ENCODE results near the gene TMOD2.

TMOD2 gene

DNA sequence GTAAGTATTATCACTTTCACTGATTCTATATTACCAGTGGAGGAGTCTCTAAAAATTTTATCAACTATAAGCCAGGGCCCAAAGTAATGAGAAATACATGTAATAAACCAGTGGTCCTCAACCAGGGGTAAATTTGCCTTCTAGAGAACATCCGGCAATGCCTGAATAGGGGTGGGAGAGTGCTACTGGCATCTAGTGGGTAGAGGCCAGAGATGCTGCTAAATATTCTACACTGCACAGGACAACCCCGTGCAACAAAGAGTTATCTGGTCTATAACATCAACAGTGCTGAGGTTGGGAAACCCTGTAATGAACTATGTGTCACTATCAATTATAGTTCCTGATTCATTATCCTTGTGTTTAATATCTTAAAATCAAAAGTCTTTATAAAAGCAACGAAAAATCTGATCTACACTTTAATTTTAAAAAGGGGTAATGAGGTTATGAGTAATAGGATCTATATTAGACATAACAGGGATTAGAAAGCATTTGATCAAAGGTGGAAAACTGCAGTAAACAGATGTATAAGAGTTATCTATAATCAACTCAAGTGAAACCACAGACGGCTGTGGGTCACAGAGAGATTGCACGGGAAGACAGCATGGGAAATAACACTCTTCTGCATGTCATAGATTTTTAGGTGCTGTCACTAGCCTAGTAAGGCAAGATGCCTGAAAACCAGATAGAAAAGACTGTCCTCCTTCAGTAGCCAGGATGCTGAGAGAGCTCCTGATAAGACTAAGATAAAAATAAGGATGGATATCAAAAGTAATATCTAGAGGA is 16.0 kb upstream of the TMOD2 start:
- DNase-seq (ENCODE audit: low read depth in 2 of 3, low spot score in 1 of 3) = no peak

DNA sequence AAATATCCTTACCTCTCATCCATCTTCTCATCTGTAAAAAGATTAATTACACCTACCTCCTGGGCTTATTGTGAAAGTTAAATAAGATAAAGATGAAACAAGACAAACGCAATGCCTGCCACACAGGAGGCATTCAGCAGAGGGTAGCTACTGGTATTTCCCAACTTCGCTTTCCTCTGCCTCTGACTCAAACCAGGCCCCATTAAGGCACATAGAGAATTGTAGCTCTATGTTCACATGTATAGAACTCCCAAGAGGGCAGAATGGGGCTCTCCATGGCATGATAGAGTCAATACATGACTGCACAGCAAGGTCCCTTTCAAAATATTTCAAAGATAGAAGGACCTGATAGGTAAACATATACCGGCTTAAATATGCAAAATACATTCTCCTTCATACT is 15.3 kb upstream of the TMOD2 start:
- DNase-seq (ENCODE audit: low read depth in 2 of 3, low spot score in 1 of 3) = no peak

DNA sequence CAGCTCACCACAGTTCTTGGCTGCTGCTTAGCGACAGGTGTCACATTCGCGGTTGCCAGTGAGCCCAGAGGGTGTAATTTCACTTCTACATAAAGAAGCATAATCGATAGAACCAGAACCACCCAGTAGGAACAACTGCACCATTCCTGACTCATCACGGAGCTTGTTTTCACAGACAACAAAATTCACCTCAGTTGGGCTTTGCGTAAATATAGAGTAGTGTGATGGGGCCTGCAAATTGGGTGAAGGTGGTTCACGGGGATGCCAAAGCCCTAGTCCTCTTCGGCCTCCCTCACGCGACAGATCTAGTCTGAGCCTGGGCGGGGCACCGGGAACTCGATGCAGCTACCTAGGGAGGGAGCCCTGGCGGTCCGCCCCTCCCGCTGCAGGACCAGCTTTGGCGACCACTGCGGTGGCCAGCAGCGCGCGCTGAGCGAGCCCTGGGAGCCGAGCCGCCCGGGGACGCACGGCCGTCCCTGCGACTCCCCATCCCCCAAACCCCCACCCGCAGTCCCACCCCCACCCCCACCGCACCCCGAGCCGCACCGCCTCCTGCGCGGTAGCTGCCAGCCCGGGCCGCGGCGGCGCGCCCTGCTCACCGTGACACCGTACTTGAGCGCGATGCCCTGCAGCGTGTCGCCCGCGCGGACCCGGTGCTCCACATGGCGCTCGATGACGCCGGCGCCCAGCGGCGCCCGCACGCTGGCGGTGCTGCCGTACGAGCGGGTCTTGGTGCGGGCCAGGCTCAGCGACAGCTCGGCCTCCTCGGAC is 14.5 kb upstream of the TMOD2 start:
- peak in 2 of 3 donors; percentile 38 to 41 for DNase-seq (ENCODE audit: low read depth in 2 of 3, low spot score in 1 of 3)

DNA sequence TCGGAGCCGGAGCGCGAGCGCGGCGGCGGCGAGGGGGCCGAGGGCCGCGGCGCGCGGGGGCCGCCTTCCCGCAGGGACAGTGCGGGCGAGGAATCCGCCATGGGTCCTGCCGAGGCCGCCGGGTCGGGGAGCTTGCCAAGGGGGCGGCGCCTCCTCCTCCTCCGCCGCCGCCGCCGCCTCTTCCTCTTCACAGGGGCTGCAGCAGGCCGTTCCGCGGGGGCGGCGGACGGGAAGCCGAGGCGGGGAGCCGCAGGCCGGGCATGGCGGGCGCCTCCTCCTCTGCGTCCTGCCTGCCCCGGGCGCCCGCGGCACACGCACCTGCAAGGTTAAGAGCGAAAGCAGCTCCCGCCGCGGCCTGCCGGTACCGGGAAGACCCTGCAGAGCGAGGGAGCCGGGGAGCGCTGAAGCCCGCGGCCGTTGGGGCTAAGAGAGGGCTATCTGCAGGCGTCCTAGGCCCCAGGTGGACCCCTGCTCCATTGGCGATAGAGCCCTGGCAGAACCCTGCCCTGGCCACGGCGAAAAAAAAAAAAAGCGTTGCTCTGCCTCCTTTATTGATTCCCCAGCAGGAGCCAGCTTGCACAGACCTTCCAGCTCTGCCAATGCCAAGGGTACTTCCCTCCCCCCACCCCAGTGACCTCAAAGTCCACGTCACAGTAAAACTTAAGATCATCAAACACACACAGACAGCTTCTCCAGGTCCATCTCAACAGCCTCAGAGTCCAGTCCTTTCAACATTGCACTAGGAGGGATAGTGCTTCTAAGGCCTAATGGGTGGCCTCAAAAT is 13.7 kb upstream of the TMOD2 start, which contains the start of gene LYSMD2:
TSS of gene LYSMD2 (minus strand) at position 134 of the 784 bp plus-strand sequence. CDS start at position 101, 33 bp downstream.
- DNase-seq (ENCODE audit: low read depth in 2 of 3, low spot score in 1 of 3) = peak in 2 of 3 donors; percentile 31 to 62

DNA sequence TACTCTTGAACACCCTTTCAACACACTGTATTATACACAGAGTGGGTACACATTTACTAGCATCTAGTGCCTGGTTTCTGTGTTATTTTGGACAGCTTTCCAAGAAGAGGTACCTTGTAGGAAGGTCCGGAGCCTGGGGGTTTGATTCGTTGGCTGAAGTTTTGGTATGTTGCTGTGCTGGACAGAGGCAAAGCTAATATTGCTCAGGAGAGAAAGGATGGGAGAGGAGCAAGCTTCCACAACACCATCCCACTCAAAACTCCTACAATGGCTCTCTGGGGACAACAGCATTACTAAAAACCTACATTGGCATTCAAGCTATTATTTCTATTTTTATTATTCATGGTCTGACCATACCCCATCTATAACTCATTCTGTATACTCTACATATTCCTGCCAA is 12.8 kb upstream of the TMOD2 start:
- no peak for DNase-seq (ENCODE audit: low read depth in 2 of 3, low spot score in 1 of 3)

DNA sequence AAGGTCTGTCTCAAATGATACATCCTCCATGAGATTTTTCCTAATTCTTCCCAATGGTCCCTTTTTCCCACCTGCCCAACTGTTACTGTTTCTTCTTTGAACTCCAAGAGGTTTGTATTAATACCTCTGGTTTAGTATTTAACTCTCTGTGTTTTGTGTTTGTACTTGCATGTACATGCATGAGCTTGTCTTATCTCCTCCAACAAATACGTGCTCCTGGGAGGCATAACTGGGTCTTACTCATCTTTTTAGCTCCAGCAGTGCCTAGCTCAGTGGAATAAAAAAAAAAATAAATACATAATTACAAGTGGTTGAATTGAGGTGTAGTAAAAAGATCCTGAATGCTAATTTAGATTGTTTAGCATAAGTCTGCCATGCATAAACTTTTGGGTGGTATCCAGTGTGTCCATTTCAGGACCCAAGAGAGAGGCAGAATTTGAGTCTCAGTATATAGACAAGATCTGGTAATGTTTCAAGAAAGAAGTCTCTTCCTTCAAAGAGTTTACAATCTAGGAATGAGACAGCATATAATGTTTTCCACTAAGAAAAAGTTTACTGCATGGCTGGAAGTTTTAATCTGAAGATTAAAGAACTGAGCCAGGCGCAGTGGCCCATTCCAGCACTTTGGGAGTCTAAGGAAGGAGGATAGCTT is 12.2 kb upstream of the TMOD2 start:
- DNase-seq (ENCODE audit: low read depth in 2 of 3, low spot score in 1 of 3) = no peak

DNA sequence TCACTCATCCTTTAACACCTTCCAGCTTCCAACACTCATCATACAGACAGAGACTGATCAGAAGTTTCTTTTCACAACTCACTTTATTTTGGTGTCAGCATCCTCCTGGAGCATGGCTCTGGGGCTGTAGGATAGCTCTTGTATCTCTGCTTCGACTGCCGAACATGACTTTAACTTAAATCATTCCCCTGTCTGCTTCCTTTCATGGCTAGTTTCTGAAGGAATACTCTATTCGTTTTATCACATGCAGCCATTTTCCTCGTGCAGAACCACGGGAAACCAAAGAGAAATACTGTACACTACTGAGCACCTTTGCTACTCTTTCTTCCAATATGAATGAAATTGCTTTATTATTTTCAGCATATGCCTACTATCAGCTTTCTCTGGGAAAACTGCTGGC is 2.1 kb upstream of the TMOD2 start:
- DNase-seq (ENCODE audit: low read depth in 2 of 3, low spot score in 1 of 3) = no peak

DNA sequence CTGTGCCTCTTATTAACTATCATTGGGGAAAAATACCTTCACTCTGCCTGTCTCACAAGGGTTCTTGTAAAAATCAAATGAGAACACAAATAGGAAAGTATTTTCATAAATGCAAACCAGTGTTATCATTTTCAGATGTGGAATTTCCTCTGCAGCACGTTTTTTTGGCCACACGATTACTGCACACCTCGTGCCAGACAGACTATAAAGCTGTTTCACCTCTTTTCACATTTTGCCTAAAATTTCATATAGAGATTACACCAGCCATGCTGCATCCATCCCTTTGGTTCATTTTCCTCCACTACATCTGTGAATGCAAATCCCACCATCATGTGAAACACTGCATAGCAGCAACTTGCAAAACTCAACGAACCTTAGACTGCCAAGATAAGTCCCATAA is 1.2 kb upstream of the TMOD2 start:
- DNase-seq (ENCODE audit: low read depth in 2 of 3, low spot score in 1 of 3) = no peak

DNA sequence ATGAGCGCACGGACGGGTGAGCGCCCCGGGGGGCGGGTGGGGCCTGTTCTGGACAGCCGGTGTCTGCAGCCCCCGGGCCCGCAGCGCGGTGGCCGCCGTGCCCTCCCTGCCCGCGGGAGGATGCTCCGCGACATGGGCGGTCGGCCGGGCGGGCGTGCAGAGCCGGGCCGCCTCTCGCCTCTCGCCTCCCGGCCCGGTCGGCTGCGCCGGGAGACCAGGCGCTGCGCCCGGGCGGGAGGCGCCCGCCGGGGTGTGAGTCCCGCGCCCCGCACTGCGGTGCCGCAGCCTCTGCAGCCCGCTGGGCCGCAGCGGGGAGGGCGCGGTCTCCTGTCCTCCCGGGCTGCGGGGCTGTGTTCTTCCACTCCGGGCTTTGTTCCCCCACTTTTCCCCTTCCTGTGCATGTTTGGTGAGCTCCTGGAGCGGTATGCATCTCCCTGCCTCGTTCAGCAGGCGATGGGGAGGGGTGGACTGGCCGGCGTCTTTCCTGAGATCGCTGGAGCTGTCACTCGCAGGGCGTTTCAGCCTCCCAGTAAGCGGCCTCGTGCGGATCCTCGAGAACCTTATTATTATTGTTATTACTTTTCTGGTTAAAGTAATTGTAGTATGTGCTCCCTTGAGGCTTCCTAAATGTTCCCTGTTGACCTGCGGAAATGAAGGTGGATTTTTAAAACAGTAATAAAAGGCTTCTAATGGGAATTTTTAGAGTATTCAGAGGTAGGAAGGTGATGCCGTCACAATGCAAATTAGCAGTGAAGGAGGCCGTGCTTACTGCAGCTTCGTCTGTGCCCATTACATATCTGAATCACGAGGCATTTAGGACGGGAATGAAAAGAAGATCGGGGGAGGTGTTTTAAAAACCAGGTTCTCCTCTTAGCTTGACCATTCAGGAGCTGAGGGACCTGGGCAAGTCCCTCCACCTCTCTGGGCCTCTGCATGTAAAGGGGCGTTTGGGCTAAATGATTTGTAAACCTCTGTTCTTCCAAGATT is 593 bp downstream of the TMOD2 start:
- DNase-seq (ENCODE audit: low read depth in 2 of 3, low spot score in 1 of 3) = peak in 1 of 3 donors; percentile 13

DNA sequence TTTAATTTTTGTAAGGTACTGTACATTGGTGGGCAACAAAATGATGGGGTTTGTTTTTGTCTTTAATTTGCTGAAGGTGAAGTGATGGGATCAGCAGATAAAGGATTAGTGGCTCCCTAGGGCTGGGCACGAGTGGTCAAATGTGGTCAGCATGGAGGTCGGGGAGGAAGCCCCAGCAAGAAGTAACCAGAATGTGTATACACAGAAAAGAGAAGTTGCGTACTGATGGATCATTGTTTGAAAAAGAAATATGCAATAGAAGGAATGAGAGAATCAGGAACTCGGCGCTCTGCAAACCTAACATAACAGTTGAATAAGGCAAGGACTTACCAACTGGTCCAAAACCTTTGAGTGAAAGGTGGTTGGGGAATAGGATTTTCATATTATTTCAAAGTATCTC is 1.5 kb downstream of the TMOD2 start:
- DNase-seq (ENCODE audit: low read depth in 2 of 3, low spot score in 1 of 3) = no peak

DNA sequence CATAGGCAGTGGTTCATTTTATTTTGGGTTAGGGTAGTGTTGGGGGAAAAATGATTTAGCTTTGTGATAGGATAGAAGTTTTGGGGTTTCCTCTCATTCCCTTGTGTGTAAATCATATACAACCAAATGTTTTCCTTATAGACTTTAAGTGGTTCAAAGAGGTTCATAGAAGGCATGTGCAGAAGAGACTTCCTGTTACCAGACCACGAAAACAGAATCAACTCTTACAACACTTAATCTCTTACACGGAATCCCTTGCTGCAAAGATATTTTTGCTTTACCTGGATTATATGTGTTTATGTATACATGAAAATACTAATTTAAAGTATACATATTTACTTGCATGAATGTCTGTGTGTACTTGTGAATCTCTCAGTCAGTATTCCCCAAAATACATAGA is 2.9 kb downstream of the TMOD2 start:
- DNase-seq (ENCODE audit: low read depth in 2 of 3, low spot score in 1 of 3) = no peak

DNA sequence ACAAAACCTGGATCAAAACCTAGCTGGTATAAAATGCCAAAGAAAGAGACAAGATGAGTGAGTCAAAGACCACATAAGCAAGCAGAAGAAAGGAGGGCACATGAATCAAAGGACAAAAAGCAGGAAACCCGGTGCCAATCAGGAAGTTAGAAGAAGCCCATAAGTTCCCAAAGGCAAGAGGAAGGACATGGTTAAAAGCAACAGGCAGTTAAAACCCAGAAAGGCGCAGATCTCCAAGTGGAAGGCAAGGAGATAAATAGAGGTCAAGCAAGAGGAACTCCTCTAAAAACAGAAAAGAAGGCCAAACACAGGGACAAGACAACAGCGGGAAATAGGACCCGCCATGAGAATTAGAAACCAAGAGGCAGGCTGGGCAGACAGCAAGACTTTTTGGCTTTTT is 4.4 kb downstream of the TMOD2 start:
- no peak for DNase-seq (ENCODE audit: low read depth in 2 of 3, low spot score in 1 of 3)

DNA sequence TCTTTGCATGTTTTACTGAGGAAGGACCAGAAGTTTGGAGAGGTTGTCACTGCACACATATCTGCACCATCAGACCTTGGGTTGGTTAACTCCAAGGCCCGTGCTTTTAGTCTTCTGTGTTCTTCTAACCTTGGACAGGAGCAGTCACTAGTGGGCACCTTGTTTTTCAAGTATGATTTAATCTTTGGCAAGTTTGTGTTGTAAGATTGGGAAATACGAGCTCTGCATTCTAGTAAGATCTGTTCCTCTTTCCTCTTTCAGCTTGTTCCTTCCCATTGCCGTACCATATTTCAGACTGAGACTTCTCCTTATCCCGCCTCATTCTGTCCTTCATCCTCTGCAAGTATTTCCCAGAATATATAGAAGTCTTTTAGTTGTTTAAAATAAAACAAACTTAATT is 5.1 kb downstream of the TMOD2 start:
- no peak for DNase-seq (ENCODE audit: low read depth in 2 of 3, low spot score in 1 of 3)

DNA sequence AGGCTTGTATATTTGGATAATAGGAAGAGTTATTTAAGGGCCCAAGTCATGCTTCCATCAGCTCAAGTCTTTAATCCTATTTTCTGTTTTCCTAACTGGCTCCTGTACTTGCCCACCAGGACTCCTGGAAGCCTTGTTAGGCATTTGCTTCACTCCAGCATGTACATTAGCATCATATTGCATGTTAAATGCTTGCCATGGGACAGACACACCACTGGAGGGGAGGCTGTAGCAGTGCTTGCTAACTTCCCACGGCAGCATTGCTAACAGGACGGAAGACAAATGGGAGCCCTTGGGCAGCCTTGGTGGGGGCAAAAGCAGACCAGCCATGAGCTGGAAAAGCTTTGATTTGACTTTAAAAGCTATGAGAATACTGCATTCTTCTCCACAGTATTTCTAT is 6.1 kb downstream of the TMOD2 start:
- DNase-seq (ENCODE audit: low read depth in 2 of 3, low spot score in 1 of 3) = no peak

DNA sequence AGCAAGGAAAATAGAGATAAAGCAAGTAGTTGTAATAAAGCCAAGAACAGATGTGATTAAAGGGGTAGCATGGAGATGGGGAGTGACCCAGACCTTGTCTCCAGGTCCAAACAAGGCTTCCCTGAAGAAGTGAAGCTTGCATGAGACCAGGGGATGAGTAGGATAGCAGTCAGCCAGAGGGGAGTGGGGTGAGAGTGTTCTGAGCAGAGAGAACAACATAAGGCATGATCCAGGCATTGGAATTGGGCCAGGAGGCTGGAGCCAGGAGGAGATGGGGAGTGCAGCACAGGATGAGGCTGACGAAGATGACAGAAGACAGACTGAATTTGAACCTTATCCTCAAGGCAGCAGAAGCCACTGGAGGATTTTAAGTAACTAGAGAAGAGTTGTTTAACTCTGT is 7.2 kb downstream of the TMOD2 start:
- no peak for DNase-seq (ENCODE audit: low read depth in 2 of 3, low spot score in 1 of 3)

DNA sequence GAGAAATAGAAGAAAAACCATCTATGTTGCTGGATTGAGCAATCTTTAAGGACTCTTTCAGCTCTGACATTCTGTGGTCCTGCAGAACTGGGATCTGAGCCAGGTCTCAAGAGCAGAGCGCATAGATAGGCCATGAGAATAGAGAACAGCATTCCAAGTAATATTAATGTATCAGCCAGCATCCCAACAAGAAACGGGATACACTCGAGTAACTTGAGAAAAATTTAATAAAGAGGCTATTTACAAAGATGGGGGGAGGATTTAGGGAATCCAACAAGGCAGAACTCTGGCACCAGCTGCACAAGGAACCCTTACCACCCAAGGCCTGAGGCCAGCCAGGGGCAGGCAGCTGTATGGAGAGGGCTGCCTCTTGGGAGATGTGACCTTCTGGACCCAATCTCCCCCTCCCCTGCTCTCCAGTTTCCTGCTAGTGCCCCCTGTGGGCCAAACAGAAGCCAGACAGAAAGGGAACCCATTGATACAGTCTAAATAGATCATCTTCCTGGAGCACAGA is 8.2 kb downstream of the TMOD2 start:
- no peak for DNase-seq (ENCODE audit: low read depth in 2 of 3, low spot score in 1 of 3)

DNA sequence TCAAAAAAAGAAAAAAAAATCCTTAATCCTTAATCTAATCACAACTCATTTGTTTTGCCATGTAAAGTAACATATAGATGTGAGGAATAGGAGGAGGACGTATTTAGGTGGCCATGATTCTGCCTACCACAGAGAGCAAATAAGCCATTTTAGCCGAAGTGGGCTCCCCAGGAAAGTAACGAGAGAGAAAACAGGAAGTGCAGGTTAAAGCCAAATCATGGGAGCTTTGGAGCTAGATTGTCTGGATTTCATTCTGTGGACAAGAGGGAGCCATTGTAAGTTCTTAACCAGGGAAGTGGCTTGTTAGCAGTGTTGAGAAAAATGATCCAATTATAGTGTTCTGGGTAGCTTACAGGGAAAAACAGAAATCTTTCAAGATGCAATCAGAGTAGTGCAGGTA is 9.4 kb downstream of the TMOD2 start:
- no peak for DNase-seq (ENCODE audit: low read depth in 2 of 3, low spot score in 1 of 3)

DNA sequence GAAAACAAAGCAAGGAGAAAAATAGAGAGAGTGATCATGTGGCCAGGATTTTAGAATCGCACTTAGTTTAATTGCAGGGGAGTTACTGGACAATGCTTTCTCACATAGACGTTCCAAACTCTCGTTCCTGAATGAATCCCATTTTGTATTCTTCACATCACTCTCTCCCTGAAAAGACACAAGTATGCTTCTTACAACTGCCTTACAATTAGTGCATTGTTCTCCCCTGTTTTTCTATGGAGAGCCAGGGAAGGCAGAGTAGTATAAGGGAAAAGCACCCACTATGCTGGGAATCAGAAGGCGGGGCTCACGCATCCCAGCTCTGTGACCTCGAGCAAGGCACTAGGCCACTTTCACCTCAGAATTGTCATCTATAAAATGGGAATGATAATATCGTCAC is 14.4 kb downstream of the TMOD2 start:
- DNase-seq (ENCODE audit: low read depth in 2 of 3, low spot score in 1 of 3) = no peak

DNA sequence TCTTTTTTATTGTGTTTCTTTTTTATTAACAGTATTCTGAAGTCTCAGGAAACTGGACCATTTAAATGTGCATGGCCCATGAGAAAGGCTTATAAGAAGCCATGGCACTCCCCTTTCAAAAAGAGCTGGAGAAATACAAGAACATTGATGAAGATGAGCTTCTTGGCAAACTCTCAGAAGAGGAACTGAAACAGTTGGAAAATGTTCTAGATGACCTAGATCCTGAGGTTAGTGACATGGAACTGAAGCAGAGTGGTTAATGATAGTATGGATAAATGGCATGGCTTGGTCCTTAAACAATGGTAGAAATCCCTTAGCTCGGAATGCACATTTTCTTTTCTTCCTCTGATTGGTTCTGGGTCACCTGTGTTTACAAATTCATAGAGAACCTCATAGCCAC is 14.9 kb downstream of the TMOD2 start:
- no peak for DNase-seq (ENCODE audit: low read depth in 2 of 3, low spot score in 1 of 3)

DNA sequence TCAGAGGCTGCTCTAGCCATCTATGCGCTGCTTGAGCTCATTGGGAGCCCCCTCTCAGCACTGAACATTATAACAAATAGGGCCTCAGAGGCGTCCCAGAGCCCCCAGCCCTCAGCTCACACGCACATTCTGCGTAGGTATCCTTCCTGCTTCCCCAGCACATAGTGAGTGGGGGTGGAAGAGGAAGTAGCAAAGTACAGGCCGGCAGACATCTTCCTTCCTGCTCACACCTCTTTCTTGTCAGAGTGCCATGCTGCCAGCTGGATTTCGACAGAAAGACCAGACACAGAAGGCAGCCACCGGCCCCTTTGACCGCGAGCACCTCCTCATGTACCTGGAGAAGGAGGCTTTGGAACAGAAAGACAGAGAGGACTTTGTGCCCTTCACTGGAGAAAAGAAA is 16.6 kb downstream of the TMOD2 start:
- no peak for DNase-seq (ENCODE audit: low read depth in 2 of 3, low spot score in 1 of 3)

Measured in stimulated activated CD4-positive, alpha-beta T cell treated with anti-CD3 and anti-CD28 coated beads, Interleukin-12 subunit alpha, Interleukin-12 subunit beta, amount 100 ng/mL, for 48 hours (primary cell).